WTC11 (cell line): ENCODE measurements around the gene IRF1. TPM values are rescaled to one million over a fixed set of nuclear protein-coding genes. Genes with fewer than 3 reads are reported as not detected.

Experiments
- ATAC-seq: fragments of 200-7000 bp; cut with Tn5 transposase; 2 replicates; pipeline ENCODE4 v1.10.0; 2021; ENCODE audit warnings: mild to moderate bottlenecking, moderate library complexity
- CTCF ChIA-PET: fragments of 300-600 bp; sonication (Branson Sonifier 250); formaldehyde crosslinking; loops from one replicate; lab custom pipeline; 2021; ENCODE audit warnings: antibody characterized with exemption; lab: Charles Lee
- POLR2A ChIA-PET: fragments of 350-600 bp; sonication (Branson Sonifier 250); formaldehyde crosslinking; loops from one replicate; lab custom pipeline; 2021; ENCODE audit warnings: antibody characterized with exemption; lab: Charles Lee
- DNase-seq: peaks from one replicate; pipeline ENCODE4 v3.0.0; 2021; ENCODE audit warnings: low spot score
- H3K27ac Mint-ChIP-seq: 2 replicates; pipeline ENCODE4 v1.8.0; 2021; ENCODE audit warnings: mixed read lengths
- H3K27me3 Mint-ChIP-seq: 2 replicates; pipeline ENCODE4 v1.8.0; 2021; ENCODE audit warnings: low read depth, mild to moderate bottlenecking, moderate library complexity, mixed read lengths
- H3K36me3 Mint-ChIP-seq: 2 replicates; pipeline ENCODE4 v1.8.0; 2021; ENCODE audit warnings: mixed read lengths
- H3K4me1 Mint-ChIP-seq: 2 replicates; pipeline ENCODE4 v1.8.0; 2022; ENCODE audit warnings: mixed read lengths
- H3K4me3 Mint-ChIP-seq: 2 replicates; pipeline ENCODE4 v1.8.0; 2021; ENCODE audit warnings: mild to moderate bottlenecking, moderate library complexity, mixed read lengths
- H3K9me3 Mint-ChIP-seq: 2 replicates; pipeline ENCODE4 v1.8.0; 2021; ENCODE audit warnings: mixed read lengths
- ARID4B ChIP-seq: sonication (generic); formaldehyde crosslinking; IDR thresholded peaks from 2 replicates; pipeline ENCODE4 v1.8.0; 2023; ENCODE audit warnings: missing genetic modification reagents, mild to moderate bottlenecking, borderline replicate concordance
- ATF1 ChIP-seq: sonication (generic); formaldehyde crosslinking; IDR thresholded peaks from 2 replicates; pipeline ENCODE4 v1.8.1; 2023; ENCODE audit warnings: mild to moderate bottlenecking, moderate library complexity, missing genetic modification reagents
- ATF2 ChIP-seq: sonication (generic); formaldehyde crosslinking; IDR thresholded peaks from 2 replicates; pipeline ENCODE4 v1.8.1; 2022; ENCODE audit warnings: low read depth, missing genetic modification reagents, borderline replicate concordance
- ATF6 ChIP-seq: sonication (generic); formaldehyde crosslinking; IDR thresholded peaks from 2 replicates; pipeline ENCODE4 v1.8.1; 2023; ENCODE audit warnings: mild to moderate bottlenecking, missing genetic modification reagents
- CBFB ChIP-seq: sonication (generic); formaldehyde crosslinking; IDR thresholded peaks from 2 replicates; pipeline ENCODE4 v1.8.1; 2022; ENCODE audit warnings: mild to moderate bottlenecking, low read depth, missing genetic modification reagents
- E2F1 ChIP-seq: sonication (generic); formaldehyde crosslinking; IDR thresholded peaks from 2 replicates; pipeline ENCODE4 v1.8.0; 2022; ENCODE audit warnings: mild to moderate bottlenecking, missing genetic modification reagents
- HMGA2 ChIP-seq: fragments of 250-450 bp; sonication (Bioruptor Pico); IDR thresholded peaks from 2 replicates; pipeline ENCODE4 v1.4.0; 2021; ENCODE audit warnings: mild to moderate bottlenecking, moderate library complexity
- MYBL2 ChIP-seq: sonication (generic); formaldehyde crosslinking; IDR thresholded peaks from 2 replicates; pipeline ENCODE4 v1.8.1; 2023; ENCODE audit warnings: mild to moderate bottlenecking, moderate library complexity, missing genetic modification reagents
- OVOL2 ChIP-seq: fragments of 250-450 bp; sonication (Bioruptor Pico); IDR thresholded peaks from 2 replicates; pipeline ENCODE4 v1.9.0; 2021; ENCODE audit warnings: mild to moderate bottlenecking, borderline replicate concordance
- RORB ChIP-seq: fragments of 250-450 bp; sonication (Bioruptor Pico); IDR thresholded peaks from 2 replicates; pipeline ENCODE4 v1.9.0; 2021; ENCODE audit warnings: mild to moderate bottlenecking
- SMAD3 ChIP-seq: sonication (generic); formaldehyde crosslinking; IDR thresholded peaks from 2 replicates; pipeline ENCODE4 v1.8.0; 2022; ENCODE audit warnings: missing genetic modification reagents, mild to moderate bottlenecking, borderline replicate concordance
- USF2 ChIP-seq: sonication (generic); formaldehyde crosslinking; IDR thresholded peaks from 2 replicates; pipeline ENCODE4 v1.8.1; 2023; ENCODE audit warnings: mild to moderate bottlenecking, missing genetic modification reagents, moderate library complexity
- ZNF396 ChIP-seq: fragments of 250-450 bp; sonication (Bioruptor Pico); IDR thresholded peaks from 2 replicates; pipeline ENCODE4 v1.8.0; 2021; ENCODE audit warnings: mild to moderate bottlenecking, moderate library complexity, borderline replicate concordance
- ZNF416 ChIP-seq: fragments of 250-450 bp; sonication (Bioruptor Pico); IDR thresholded peaks from 2 replicates; pipeline ENCODE4 v1.9.0; 2021; ENCODE audit warnings: mild to moderate bottlenecking, inconsistent platforms
- total RNA-seq: library from RNA; stranded (reverse); gene quantifications from 3 replicates; pipeline ENCODE4 v1.2.3, GENCODE V29; 2021

Gene IRF1
- total RNA-seq, 1 experiment from 2014 or later = 8.8 TPM

GRCh38 chr5:132493241-132493640 is 2.7 kb upstream of the IRF1 start:
- H3K9me3 Mint-ChIP-seq = no peaks in the 10 kb centered on the region
- POLR2A ChIA-PET = no interaction called here

GRCh38 chr5:132492386-132493125 is 2.0 kb upstream of the IRF1 start:
- no peaks in the 10 kb centered on the region; the same call in 1 of the 2 replicates for H3K36me3 Mint-ChIP-seq
- H3K4me3 Mint-ChIP-seq = no peak overlapping the region
- TF ChIP-seq ARID4B (CRISPR knock-in tag) (no peak), ATF6 (no peak), ZNF396 (CRISPR knock-in tag) (no peak), ZNF416 (CRISPR knock-in tag) (no peak), RORB (CRISPR knock-in tag) (no peak), E2F1 (CRISPR knock-in tag) (no peak), HMGA2 (CRISPR knock-in tag) (no peak), USF2 (no peak), ATF2 (CRISPR knock-in tag) (no peak), ATF1 (CRISPR knock-in tag) (no peak)
- ATAC-seq (no peak), DNase-seq (no peak)
- ChIA-PET POLR2A (no interaction called here), CTCF (interaction anchor here (1.1 to 3.0 kb wide), 5 partner anchors 8 to 108 kb away, joined by 3 to 22 read pairs (median 8); no protein-coding TSS in a partner anchor)
- H3K4me1 Mint-ChIP-seq = peaks cover 32% of the 10 kb centered on the region
- peaks cover 33% of the 10 kb centered on the region for H3K27me3 Mint-ChIP-seq
- no peaks in the 10 kb centered on the region for H3K9me3 Mint-ChIP-seq
- H3K27ac Mint-ChIP-seq = no peak overlapping the region

More at GRCh38 chr5:132493241-132493640, 2.7 kb upstream of the IRF1 start:
- CTCF ChIA-PET = no interaction called here
- Mint-ChIP-seq H3K4me1 (peaks cover 34% of the 10 kb centered on the region), H3K27me3 (peaks cover 33% of the 10 kb centered on the region), H3K36me3 (no peaks in the 10 kb centered on the region), H3K4me3 (no peak overlapping the region), H3K27ac (no peak overlapping the region)
- ATAC-seq (no peak), DNase-seq (no peak)
- no peak for TF ChIP-seq CBFB (CRISPR knock-in tag)
- TF ChIP-seq SMAD3 (CRISPR knock-in tag) = no peak
- TF ChIP-seq MYBL2 (CRISPR knock-in tag) = no peak
- TF ChIP-seq OVOL2 (CRISPR knock-in tag) = no peak
